ENCODE data around the gene CD200R1L.

- TF ChIP-seq POLR2A (IDR thresholded peaks at IDR 0.05) = no peak
- TF ChIP-seq CTCF (IDR thresholded peaks at IDR 0.05) = no peak
Measured at GRCh38 chr3:112767177-112767576, 79.5 kb downstream of the CD200R1L start.

Measured in transverse colon (tissue), 3 donors.